ENCODE measurements around the gene SEBOX.
A peak's percentile ranks its signal among the peaks of the same experiment; 100 is the strongest.

SEBOX gene

GRCh38 chr17:28335201-28335958 is 29.6 kb downstream of the SEBOX start, which contains the start of the genes IFT20 and TNFAIP1:
Gene IFT20, minus strand, starts transcription at chr17:28335472. Its CDS starts 3,487 bp downstream, at chr17:28331985.
Gene TNFAIP1, plus strand, starts transcription at chr17:28335761. Its CDS starts 3,761 bp downstream, at chr17:28339522.
- DNase-seq: peak; percentile 99
- no peak for TF ChIP-seq GATA1 (IDR thresholded peaks at IDR 0.05; ENCODE audit: low read depth, low read length)
- TF ChIP-seq POLR2A (IDR thresholded peaks at IDR 0.05; ENCODE audit: low read length): peak; percentile 67

DNA sequence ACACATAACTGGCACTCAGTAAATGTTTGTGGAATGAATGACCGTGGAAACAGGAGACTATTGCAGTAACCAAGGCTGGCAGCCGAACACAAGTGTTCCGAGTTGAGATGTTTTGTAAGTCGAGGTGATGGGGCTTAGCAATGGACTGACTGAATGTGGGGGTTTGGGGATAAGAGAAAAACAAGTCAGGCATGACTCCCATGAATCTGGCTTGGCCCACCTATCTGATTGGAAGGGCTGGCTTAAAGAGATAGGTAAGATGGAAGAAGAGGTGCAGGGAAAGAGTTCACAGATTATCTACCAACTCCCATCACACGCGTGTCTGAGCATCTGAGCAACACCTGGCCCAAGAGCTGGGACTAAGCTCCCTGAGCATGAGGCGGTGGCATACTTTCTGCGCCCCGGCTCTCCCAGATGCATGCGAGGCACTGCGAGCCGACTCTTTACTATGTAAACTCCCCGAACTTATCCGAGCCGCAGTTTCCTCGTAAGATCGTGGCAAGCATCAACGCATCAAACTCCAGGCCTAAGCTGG is 30.3 kb downstream of the SEBOX start:
- no peak for TF ChIP-seq GATA1 (IDR thresholded peaks at IDR 0.05; ENCODE audit: low read depth, low read length)
- TF ChIP-seq POLR2A (IDR thresholded peaks at IDR 0.05; ENCODE audit: low read length): no peak
- peak in 1 of 2 experiments; percentile 58 for DNase-seq

GRCh38 chr17:28334171-28334570 is 30.8 kb downstream of the SEBOX start:
- TF ChIP-seq GATA1 (IDR thresholded peaks at IDR 0.05; ENCODE audit: low read depth, low read length): no peak
- TF ChIP-seq POLR2A (IDR thresholded peaks at IDR 0.05; ENCODE audit: low read length): no peak
- DNase-seq: peak in 1 of 2 experiments; percentile 44

DNA sequence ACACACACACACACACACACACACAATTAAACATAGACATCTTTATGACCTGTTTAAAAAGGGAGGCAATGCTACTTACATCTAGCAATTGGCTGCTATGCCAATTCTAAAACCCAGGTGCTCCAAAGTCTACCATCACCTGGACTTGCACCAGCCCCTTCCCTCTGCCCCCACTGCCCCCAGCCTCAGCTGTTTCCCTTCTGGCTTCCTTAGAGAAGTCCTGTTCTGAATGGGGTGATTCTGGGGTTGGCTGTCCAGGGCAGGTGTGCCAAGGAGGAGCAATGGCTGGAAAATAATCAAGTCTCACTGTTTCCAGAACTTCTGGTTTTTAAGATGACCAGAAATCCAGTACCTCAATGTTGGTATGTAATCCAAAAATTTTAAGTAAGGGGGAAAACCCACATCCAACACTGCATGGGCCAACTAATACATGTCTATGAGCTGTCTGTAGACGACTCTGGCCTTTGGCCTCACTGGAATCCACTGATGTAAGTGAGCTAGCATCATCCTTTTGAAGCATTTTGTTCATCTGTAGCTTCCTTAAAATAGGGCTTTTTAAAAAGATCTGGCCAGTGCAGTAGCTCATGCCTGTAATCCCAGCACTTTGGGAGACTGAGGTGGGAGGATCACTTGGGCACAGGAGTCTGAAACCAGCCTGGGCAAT is 31.8 kb downstream of the SEBOX start:
- TF ChIP-seq POLR2A (IDR thresholded peaks at IDR 0.05; ENCODE audit: low read length) (no peak), GATA1 (IDR thresholded peaks at IDR 0.05; ENCODE audit: low read depth, low read length) (no peak)
- DNase-seq: no peak

GRCh38 chr17:28331891-28332420 is 33.0 kb downstream of the SEBOX start:
- no peak for TF ChIP-seq POLR2A (IDR thresholded peaks at IDR 0.05; ENCODE audit: low read length)
- no peak for TF ChIP-seq GATA1 (IDR thresholded peaks at IDR 0.05; ENCODE audit: low read depth, low read length)
- DNase-seq: no peak

GRCh38 chr17:28330671-28331070 is 34.3 kb downstream of the SEBOX start:
- no peak for DNase-seq
- TF ChIP-seq POLR2A (IDR thresholded peaks at IDR 0.05; ENCODE audit: low read length): no peak
- no peak for TF ChIP-seq GATA1 (IDR thresholded peaks at IDR 0.05; ENCODE audit: low read depth, low read length)

DNA sequence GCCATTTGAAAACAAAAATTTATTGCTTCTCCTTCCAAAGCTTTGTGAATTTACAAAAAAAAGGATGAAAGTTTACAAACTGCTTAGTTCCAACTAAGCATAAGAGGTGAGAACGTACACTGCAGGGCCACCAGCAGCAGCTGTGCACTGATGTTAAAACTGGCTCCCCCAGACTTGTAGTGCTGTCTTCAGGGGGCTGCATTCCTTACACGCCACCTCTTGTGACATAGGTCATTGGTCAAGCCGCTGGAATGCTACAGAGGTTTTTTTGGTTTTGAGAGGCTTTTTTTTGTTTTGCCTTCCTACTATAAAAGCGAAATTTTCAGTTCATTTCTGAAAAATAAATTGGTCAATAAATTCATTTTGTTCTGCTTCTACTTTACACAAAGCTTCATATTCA is 36.7 kb downstream of the SEBOX start:
- DNase-seq: no peak
- no peak for TF ChIP-seq GATA1 (IDR thresholded peaks at IDR 0.05; ENCODE audit: low read depth, low read length)
- no peak for TF ChIP-seq POLR2A (IDR thresholded peaks at IDR 0.05; ENCODE audit: low read length)

GRCh38 chr17:28327709-28328108 is 37.3 kb downstream of the SEBOX start:
- no peak for DNase-seq
- TF ChIP-seq POLR2A (IDR thresholded peaks at IDR 0.05; ENCODE audit: low read length) (no peak), GATA1 (IDR thresholded peaks at IDR 0.05; ENCODE audit: low read depth, low read length) (no peak)

DNA sequence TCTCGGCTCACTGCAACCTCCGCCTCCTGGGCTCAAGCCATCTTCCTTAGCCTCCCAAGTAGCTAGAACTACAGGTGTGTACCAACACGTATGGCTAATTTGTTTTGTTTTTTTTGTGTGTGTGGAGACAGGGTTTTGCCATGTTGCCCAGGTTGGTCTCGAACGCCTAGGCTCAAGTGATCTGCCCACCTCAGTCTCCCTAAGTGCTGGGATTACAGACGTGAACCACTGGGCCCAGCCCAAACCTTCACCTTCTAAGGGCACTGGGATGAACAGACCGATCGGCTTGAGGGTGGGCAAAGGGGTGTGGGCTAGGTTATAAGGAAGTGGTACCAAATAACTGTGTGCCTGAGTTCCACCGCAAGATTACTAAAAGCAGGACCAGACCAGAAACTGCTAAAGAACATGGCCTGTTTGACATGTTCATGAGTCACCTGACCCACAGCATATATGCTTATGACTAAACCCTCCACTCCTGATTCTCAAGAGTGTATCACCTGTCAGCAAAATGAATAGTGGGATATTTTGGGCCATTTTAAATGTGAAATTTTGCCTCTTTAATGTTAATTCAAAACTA is 37.9 kb downstream of the SEBOX start:
- no peak for DNase-seq
- TF ChIP-seq POLR2A (IDR thresholded peaks at IDR 0.05; ENCODE audit: low read length) (no peak), GATA1 (IDR thresholded peaks at IDR 0.05; ENCODE audit: low read depth, low read length) (no peak)

DNA sequence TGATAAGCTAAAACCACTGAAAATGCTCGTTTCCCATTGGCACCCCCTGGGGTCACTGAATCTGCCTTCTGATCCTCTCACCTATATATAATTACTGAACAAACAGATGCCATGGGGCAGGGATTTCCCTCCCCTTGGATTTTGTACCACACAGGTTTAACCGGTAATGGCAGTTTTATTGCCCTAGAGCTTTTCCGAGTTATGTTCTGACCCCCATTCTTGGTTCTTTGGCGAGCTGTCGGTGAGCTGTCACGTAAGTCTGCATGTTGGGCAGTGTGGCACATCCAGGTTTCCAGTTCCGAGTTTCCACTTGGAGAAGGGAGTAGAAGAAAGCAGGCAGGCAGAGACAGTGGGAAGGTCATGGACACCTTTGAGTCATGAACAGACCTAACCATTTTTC is 38.9 kb downstream of the SEBOX start:
- TF ChIP-seq GATA1 (IDR thresholded peaks at IDR 0.05; ENCODE audit: low read depth, low read length) (no peak), POLR2A (IDR thresholded peaks at IDR 0.05; ENCODE audit: low read length) (no peak)

DNA sequence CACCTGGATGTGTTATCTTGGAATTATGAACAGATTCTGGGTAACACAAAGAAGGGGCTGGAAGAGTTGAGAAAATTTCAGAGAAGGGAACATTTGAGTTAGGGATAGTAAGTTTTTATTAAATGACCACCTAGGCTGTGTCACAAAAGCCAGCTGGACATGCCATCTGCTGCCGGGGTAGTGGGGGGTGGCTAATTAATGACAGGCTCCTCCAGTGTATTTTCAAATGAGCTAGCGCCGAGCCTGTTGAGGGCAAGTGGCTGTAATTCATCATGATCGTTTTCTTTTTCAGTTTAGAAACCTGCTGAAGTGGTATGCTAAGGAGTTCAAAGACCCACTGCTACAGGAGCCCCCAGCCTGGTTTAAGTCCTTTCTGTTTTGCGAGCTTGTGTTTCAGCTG is 39.8 kb downstream of the SEBOX start:
- TF ChIP-seq POLR2A (IDR thresholded peaks at IDR 0.05; ENCODE audit: low read length) (no peak), GATA1 (IDR thresholded peaks at IDR 0.05; ENCODE audit: low read depth, low read length) (no peak)

More for the DNA sequence above, 38.9 kb downstream of the SEBOX start:
- DNase-seq: no peak

DNA sequence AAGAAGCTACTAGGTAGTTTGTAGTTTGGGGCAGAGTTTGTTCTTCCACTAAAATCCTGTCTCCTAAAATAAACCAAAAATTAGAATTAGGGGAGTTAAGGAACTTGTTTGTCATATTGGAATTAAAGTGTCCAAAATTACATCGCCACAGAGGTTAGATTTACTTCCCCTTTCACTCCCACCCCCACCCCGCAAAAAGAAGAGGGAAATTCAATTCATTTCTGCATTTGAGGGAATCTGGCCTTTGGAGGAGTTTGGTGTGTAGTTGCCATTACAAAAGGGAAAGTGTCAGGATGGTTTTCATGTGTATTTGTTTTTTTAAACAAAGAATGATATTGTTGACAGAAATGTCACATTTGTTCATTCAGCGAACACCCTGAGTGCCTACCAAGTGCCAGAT is 40.2 kb downstream of the SEBOX start:
- DNase-seq: no peak
- TF ChIP-seq POLR2A (IDR thresholded peaks at IDR 0.05; ENCODE audit: low read length): no peak
- no peak for TF ChIP-seq GATA1 (IDR thresholded peaks at IDR 0.05; ENCODE audit: low read depth, low read length)

More for the DNA sequence above, 39.8 kb downstream of the SEBOX start:
- DNase-seq: no peak

DNA sequence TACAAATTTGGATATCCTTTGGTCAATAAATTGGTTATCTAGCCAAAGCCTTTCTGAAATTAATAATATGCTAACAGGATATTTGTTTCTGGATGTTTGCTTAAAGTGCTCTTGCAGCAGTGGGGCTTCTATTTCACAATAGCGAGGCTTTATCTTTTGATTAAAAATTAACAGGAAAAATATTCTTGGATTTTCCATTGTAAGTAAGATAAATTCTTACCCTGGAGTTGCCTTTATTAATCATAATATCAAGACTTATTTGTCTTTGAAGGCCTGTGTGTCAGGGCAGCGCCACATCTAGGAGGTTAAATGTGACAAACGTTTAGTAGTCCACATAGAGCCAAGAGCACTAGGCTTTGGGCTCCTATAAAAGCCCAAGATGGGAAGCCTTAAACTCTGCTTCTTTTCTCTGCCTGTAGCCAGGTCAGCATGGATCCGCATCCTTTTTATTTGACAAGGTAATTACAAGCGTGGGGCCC is 40.7 kb downstream of the SEBOX start:
- no peak for TF ChIP-seq GATA1 (IDR thresholded peaks at IDR 0.05; ENCODE audit: low read depth, low read length)
- no peak for TF ChIP-seq POLR2A (IDR thresholded peaks at IDR 0.05; ENCODE audit: low read length)
- DNase-seq: no peak
